ENCODE results near the gene SEMA5A. TPM values are rescaled to one million over a fixed set of nuclear protein-coding genes. Genes with fewer than 3 reads are reported as not detected.

Gene SEMA5A
- total RNA-seq, 1 donor from 2014 or later = 38.9 TPM

DNA sequence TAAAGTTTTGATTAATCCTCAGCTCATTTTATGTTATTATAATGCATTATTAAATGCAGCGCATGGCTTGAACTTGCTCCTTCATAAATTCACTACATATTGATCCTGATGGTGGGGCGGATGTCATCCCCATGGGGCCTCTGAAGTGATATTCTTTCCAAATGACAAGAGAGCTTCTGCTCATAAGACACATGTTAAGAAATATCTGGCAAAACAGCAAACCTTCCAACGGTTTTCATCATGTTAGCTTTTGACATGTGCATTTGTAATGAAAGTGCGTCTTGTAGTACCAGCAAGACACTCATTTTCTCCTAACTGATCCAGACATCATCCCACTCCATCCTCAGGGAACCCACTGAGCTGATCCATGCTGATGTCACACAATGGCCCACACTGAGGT lies 45.7 kb downstream of the SEMA5A start:
- Histone ChIP-seq H3K36me3 (no peaks in the 10 kb centered on the region), H3K9me3 (no peaks in the 10 kb centered on the region), H3K27me3 (no peaks in the 10 kb centered on the region), H3K27ac (no peak overlapping the region), H3K4me3 (no peak overlapping the region), H3K4me1 (no peaks in the 10 kb centered on the region)
- DNase-seq (no peak), ATAC-seq (no peak)
- intact Hi-C loops (cut with DNase I) = no loop called here
- TF ChIP-seq, protein P1, sequence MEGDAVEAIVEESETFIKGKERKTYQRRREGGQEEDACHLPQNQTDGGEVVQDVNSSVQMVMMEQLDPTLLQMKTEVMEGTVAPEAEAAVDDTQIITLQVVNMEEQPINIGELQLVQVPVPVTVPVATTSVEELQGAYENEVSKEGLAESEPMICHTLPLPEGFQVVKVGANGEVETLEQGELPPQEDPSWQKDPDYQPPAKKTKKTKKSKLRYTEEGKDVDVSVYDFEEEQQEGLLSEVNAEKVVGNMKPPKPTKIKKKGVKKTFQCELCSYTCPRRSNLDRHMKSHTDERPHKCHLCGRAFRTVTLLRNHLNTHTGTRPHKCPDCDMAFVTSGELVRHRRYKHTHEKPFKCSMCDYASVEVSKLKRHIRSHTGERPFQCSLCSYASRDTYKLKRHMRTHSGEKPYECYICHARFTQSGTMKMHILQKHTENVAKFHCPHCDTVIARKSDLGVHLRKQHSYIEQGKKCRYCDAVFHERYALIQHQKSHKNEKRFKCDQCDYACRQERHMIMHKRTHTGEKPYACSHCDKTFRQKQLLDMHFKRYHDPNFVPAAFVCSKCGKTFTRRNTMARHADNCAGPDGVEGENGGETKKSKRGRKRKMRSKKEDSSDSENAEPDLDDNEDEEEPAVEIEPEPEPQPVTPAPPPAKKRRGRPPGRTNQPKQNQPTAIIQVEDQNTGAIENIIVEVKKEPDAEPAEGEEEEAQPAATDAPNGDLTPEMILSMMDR (IDR thresholded peaks at IDR 0.05) = no peak

DNA sequence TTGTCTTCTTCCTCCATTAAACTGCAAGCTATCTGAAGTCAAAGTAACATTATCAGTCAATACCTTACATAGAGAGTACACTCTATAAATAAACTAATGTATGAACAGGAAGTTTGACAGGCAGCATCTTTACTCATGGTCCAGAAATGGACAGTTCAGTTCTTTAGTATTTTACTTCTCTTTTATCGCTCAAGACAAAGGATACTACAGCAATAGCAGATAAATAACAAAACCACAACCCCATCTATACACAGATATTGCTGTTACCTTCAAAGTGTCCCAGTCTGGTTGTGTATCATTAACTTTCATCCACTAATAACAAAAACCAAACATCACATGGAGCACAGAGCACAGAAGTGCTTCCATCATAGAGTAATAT lies 46.4 kb downstream of the SEMA5A start:
- intact Hi-C loops (cut with DNase I) = no loop called here
- DNase-seq (no peak), ATAC-seq (no peak)
- TF ChIP-seq, protein P1 (IDR thresholded peaks at IDR 0.05) = no peak
- Histone ChIP-seq H3K4me3 (no peak overlapping the region), H3K27ac (no peak overlapping the region), H3K9me3 (no peaks in the 10 kb centered on the region), H3K27me3 (no peaks in the 10 kb centered on the region), H3K4me1 (no peaks in the 10 kb centered on the region), H3K36me3 (no peaks in the 10 kb centered on the region)

DNA sequence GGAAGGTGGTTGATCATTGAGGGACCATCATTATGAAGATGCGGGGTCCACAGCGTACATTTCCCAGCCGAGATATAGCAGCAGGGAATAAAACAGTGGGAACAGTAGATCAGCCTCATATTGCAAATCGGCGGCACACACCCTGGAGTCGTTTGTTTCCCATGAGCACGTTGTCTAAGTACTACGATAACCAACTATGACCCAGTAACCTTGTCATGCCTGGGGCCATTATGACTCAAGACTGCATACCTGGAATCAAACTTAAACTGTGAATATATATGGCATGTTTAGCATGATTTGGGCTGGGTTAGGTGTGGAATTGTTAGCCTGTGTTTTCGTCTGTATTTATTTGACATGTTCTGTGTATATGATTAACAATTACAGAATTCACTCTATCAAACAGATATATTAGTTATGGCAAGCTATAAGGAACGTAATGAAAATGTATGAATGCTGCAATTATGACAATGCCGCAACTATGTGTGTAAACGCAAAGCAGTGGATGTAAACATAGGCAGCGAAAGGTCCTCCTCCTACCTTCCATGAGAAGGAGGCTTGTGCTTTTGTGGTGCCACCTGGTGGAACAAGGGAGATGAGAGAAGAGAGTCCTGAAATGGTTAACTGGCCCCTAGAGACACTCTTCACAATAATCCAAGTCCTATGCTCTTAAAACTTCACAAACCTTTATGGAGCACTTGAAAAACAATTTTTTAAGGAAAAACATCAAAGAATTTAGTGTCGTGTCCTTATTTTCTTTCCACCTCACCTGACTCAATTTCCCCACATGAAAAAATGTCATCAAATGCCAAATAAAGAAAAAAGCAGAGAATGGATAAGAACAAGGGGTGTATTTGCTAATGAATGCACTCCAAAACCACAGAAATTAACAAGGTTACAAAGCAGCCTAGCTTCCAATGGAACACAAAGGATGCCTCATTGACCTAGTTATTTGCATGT lies 47.1 kb downstream of the SEMA5A start:
- TF ChIP-seq, protein P1 (IDR thresholded peaks at IDR 0.05) = no peak
- intact Hi-C loops (cut with DNase I) = no loop called here
- Histone ChIP-seq H3K27me3 (no peaks in the 10 kb centered on the region), H3K36me3 (no peaks in the 10 kb centered on the region), H3K27ac (no peak overlapping the region), H3K4me3 (no peak overlapping the region), H3K9me3 (no peaks in the 10 kb centered on the region), H3K4me1 (no peaks in the 10 kb centered on the region)
- no peak for DNase-seq
- no peak for ATAC-seq

DNA sequence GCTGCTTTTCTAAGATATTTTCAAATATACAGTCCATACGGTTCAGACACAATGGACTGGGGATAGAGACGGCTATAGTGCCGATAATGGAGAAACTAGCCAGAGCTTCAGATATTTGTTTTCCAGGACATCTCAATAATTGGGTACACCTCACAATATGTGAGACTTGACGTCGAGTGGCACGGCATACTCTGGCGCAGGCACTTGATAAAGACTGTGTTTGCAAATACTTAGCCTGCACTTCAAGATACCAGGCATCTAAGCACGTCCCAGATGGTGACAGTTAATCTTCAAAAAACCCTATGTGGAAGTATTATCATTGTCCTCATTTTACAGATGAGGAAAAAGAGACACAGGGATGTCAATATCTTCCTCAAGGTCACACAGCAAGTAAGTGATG lies 48.5 kb downstream of the SEMA5A start:
- no peaks in the 10 kb centered on the region for H3K36me3 ChIP-seq
- TF ChIP-seq, protein P1 (IDR thresholded peaks at IDR 0.05) = no peak
- ATAC-seq (peak; percentile 73), DNase-seq (no peak)
- no peak overlapping the region for H3K27ac ChIP-seq
- no peaks in the 10 kb centered on the region for H3K9me3 ChIP-seq
- H3K4me3 ChIP-seq = no peak overlapping the region
- no peaks in the 10 kb centered on the region for H3K4me1 ChIP-seq
- H3K27me3 ChIP-seq = no peaks in the 10 kb centered on the region
- intact Hi-C loops (cut with DNase I) = no loop called here

DNA sequence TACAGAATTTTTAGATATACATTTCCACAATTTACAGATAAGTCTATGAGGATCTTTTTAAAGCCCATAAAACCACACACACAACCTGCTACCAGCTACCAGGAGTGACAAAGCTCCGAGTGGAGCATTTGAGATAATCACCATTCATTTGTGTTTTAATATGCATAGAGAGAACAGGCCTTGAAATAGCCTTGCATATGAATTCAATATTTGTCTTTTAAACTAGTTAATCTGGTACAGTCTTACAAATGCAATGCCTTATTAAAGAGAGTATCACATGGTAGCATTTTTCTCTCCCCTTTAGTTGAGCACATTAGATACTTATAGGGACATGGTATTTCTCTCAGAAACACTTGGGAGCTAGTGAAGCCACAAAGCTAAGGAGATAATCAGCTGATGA lies 49.1 kb downstream of the SEMA5A start:
- TF ChIP-seq, protein P1 (IDR thresholded peaks at IDR 0.05) = no peak
- no peak overlapping the region for H3K27ac ChIP-seq
- no peaks in the 10 kb centered on the region for H3K27me3 ChIP-seq
- H3K36me3 ChIP-seq = no peaks in the 10 kb centered on the region
- no peaks in the 10 kb centered on the region for H3K4me1 ChIP-seq
- no peak overlapping the region for H3K4me3 ChIP-seq
- no peak for ATAC-seq
- no peak for DNase-seq
- intact Hi-C loops (cut with DNase I) = no loop called here
- H3K9me3 ChIP-seq = no peaks in the 10 kb centered on the region
